GM12865 (cell line): ENCODE data around the gene SCAF4.

ENCODE experiments used
- DNase-seq: peaks from one replicate; pipeline ENCODE4 v3.0.0; 2010; ENCODE audit warnings: low read depth
- H3K4me3 ChIP-seq: 2 replicates; pipeline ENCODE4 v1.5.1; 2011; ENCODE audit warnings: mild to moderate bottlenecking, low read depth, low read length, control low read depth
- CTCF ChIP-seq: IDR thresholded peaks from 2 replicates; pipeline ENCODE4 v1.5.1; 2011; ENCODE audit warnings: low read length, control low read depth, low read depth, inconsistent platforms; ENCODE audit not compliant: insufficient read depth; ENCODE audit errors: missing control alignments

The SCAF4 gene

GRCh38 chr21:31707499-31707898 is 24.4 kb downstream of the SCAF4 start:
- DNase-seq = no peak
- TF ChIP-seq CTCF = no peak
- H3K4me3 ChIP-seq = no peak overlapping the region

- TF ChIP-seq CTCF = no peak
- H3K4me3 ChIP-seq = no peak overlapping the region
- DNase-seq = no peak
Observed at GRCh38 chr21:31706562-31706961, 25.4 kb downstream of the SCAF4 start.

DNA sequence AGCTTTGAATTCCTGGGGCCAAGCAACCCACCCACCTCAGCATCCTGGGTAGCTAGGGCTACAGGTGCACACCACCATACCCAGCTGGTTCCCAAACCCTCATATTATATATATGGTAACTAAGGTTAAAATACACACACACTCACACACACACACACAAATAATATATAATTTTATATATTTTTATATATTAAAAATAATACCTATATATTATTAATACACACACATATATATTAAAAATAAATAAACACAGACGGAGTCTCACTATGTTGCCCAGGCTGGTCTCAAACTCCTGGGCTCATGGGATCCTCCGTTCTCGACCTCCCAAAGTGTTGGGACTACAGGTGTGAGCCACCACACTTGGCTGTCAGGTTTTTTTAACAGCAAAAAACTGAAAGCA is 31.9 kb downstream of the SCAF4 start:
- no peak for DNase-seq
- no peak overlapping the region for H3K4me3 ChIP-seq

DNA sequence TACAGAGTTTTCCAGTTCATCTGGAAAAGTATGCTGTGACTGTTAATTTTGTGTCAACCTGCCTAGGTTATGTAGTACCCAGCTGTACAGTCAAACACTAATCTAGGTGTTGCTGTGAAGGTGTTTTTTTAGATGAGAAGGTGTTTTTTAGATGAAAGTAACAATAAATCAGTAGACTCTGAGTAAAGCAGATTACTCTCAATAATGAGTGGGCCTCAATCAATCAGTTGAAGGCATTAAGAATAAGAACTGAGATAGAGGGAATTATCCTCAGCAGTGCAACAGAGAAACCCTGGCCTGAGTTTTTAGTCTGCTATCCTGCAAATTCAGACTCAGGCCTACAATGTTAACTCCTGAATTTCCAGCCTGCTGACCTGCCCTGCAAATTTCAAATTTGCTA is 33.5 kb downstream of the SCAF4 start:
- no peak for DNase-seq
- TF ChIP-seq CTCF = no peak
- no peak overlapping the region for H3K4me3 ChIP-seq

More for the DNA sequence above, 31.9 kb downstream of the SCAF4 start:
- no peak for TF ChIP-seq CTCF

GRCh38 chr21:31696424-31696823 is 35.5 kb downstream of the SCAF4 start:
- H3K4me3 ChIP-seq = no peak overlapping the region
- no peak for TF ChIP-seq CTCF
- no peak for DNase-seq

DNA sequence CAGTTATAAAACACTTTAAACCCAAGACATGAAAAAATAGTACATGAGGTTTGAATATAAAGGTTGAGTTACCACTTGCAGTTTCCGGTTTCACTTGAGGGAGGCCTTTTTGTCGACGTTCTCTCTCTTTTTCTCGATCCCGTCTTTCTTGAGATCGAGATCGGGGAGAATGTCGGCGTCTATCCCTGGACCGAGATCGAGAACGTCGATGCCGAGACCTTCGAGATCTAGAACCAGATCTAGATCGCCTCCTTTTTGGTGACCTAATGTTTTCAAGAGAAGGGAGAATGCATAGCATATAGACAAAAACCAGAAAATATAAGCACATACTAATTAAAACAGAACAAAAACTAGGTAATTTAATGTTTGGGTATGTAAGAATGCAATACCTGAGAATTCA is 38.7 kb downstream of the SCAF4 start:
- TF ChIP-seq CTCF = no peak
- DNase-seq = no peak

DNA sequence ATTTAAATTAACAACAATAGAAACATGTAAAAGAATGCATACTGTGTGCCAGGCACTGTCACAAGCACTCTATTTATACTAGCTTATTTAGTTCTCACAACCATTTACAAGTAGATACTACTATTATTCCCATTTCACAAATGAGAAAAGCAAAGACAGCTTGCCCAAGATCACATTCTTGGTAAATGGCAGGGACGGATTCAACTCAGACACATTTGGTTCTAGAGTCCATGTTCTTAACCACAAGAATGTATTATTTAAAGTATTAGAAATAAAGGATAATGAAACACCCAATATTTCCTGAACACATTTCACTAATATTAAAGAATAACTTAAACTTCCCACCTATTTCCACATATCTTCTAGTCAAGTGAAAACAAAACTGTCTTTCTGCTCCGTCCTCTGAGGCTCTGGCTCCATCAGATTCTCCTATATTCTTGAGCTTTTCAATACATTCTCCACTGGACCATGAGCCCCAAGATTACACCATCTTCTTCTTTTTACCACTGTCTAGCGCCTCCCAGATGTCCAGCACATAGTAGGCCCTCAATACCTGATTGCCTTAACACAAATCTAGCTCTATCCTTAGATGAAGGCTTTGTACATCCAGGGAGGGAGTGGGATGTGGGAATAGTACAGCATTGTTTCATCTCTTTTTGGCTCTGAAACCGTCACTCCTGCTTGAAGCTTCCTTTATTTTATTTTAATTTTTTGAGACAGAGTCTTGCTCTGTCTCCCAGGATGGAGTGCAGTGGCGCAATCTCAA is 43.1 kb downstream of the SCAF4 start:
- no peak for DNase-seq
- no peak for TF ChIP-seq CTCF
- H3K4me3 ChIP-seq = no peak overlapping the region

More for the DNA sequence above, 38.7 kb downstream of the SCAF4 start:
- no peak overlapping the region for H3K4me3 ChIP-seq
